ENCODE results near the gene GPC6. TPM values are rescaled to one million over a fixed set of nuclear protein-coding genes. Genes with fewer than 3 reads are reported as not detected.

The GPC6 gene
- total and polyA plus RNA-seq, 2 experiments from 2014 or later: 14.4 to 20.8 TPM

- TF ChIP-seq EZH2phosphoT487 (IDR thresholded peaks at IDR 0.05; ENCODE audit: insufficient read depth, low read depth) (no peak), EZH2 (IDR thresholded peaks at IDR 0.05; ENCODE audit: insufficient read depth, poor library complexity, severe bottlenecking) (no peak)
- Histone ChIP-seq H3K4me3 (no peak overlapping the region), H3K9ac (no peak overlapping the region), H3K79me2 (ENCODE audit: insufficient read depth) (no peaks in the 10 kb centered on the region), H3K27ac (no peak overlapping the region), H3K4me1 (ENCODE audit: insufficient read depth) (peaks cover 21% of the 10 kb centered on the region; the same call in 1 of the 2 replicates), H3K4me2 (ENCODE audit: unreplicated experiment) (no peak overlapping the region), H3F3A (ENCODE audit: insufficient read depth) (peaks cover 5% of the 10 kb centered on the region; the same call in 1 of the 2 replicates), H3K27me3 (replicated peaks; ENCODE audit: insufficient read depth) (no peaks in the 10 kb centered on the region), H3K36me3 (ENCODE audit: low read depth) (no peaks in the 10 kb centered on the region), H3K9me3 (ENCODE audit: low read depth) (no peaks in the 10 kb centered on the region), H3K9me2 (ENCODE audit: insufficient read depth) (no peaks in the 10 kb centered on the region), H2AFZ (no peak overlapping the region), H4K20me1 (ENCODE audit: insufficient read depth) (no peaks in the 10 kb centered on the region)
- peak; percentile 16 for DNase-seq
- 89 to 93% methylated on average over 1 of the region's 1 CpG for WGBS, 2 experiments (ENCODE audit: low coverage in 1 of 2, low lambda C conversion rate in 2 of 2, missing lambda C conversion rate in 2 of 2)
- in situ Hi-C loops (cut with MboI): no loop called here
Observed at GRCh38 chr13:93926425-93926824, 699.8 kb downstream of the GPC6 start.

- Histone ChIP-seq H3K27ac (no peak overlapping the region), H4K20me1 (ENCODE audit: insufficient read depth) (no peaks in the 10 kb centered on the region), H3K79me2 (ENCODE audit: insufficient read depth) (no peaks in the 10 kb centered on the region), H3K4me2 (ENCODE audit: unreplicated experiment) (no peak overlapping the region), H2AFZ (no peak overlapping the region), H3K36me3 (ENCODE audit: low read depth) (no peaks in the 10 kb centered on the region), H3K27me3 (replicated peaks; ENCODE audit: insufficient read depth) (no peaks in the 10 kb centered on the region), H3K9me2 (ENCODE audit: insufficient read depth) (no peaks in the 10 kb centered on the region), H3K4me1 (ENCODE audit: insufficient read depth) (peaks cover 21% of the 10 kb centered on the region; the same call in 1 of the 2 replicates), H3K9ac (no peak overlapping the region), H3K4me3 (no peak overlapping the region), H3F3A (ENCODE audit: insufficient read depth) (peaks cover 5% of the 10 kb centered on the region; the same call in 1 of the 2 replicates), H3K9me3 (ENCODE audit: low read depth) (no peaks in the 10 kb centered on the region)
- in situ Hi-C loops (cut with MboI): no loop called here
- no peak for TF ChIP-seq EZH2 (IDR thresholded peaks at IDR 0.05; ENCODE audit: insufficient read depth, poor library complexity, severe bottlenecking)
- TF ChIP-seq EZH2phosphoT487 (IDR thresholded peaks at IDR 0.05; ENCODE audit: insufficient read depth, low read depth): no peak
- 82 to 92% methylated on average over 1 of the region's 1 CpG for WGBS, 2 experiments (ENCODE audit: low coverage in 1 of 2, low lambda C conversion rate in 2 of 2, missing lambda C conversion rate in 2 of 2)
- DNase-seq: no peak
Observed at GRCh38 chr13:93927431-93927830, 700.8 kb downstream of the GPC6 start.

GRCh38 chr13:93932901-93933300, 706.3 kb downstream of the GPC6 start:
- WGBS, 2 experiments (ENCODE audit: low coverage in 1 of 2, low lambda C conversion rate in 2 of 2, missing lambda C conversion rate in 2 of 2): 98 to 99% methylated on average over 3 of the region's 3 CpGs

GRCh38 chr13:93936901-93937300, 710.3 kb downstream of the GPC6 start:
- DNase-seq: no peak
- no peaks in the 10 kb centered on the region for H3K27me3 ChIP-seq (replicated peaks; ENCODE audit: insufficient read depth)
- no peak overlapping the region for H3K4me2 ChIP-seq (ENCODE audit: unreplicated experiment)
- H3K9me2 ChIP-seq (ENCODE audit: insufficient read depth): no peaks in the 10 kb centered on the region
- no peaks in the 10 kb centered on the region for H3F3A ChIP-seq (ENCODE audit: insufficient read depth)
- H3K9me3 ChIP-seq (ENCODE audit: low read depth): no peaks in the 10 kb centered on the region
- no peak overlapping the region for H3K27ac ChIP-seq
- in situ Hi-C loops (cut with MboI): no loop called here
- no peak overlapping the region for H3K4me3 ChIP-seq
- no peaks in the 10 kb centered on the region for H3K36me3 ChIP-seq (ENCODE audit: low read depth)
- no peak overlapping the region for H3K9ac ChIP-seq
- 78 to 80% methylated on average over 4 of the region's 4 CpGs for WGBS, 2 experiments (ENCODE audit: low coverage in 1 of 2, low lambda C conversion rate in 2 of 2, missing lambda C conversion rate in 2 of 2)
- H3K4me1 ChIP-seq (ENCODE audit: insufficient read depth): no peaks in the 10 kb centered on the region
- no peaks in the 10 kb centered on the region for H3K79me2 ChIP-seq (ENCODE audit: insufficient read depth)
- TF ChIP-seq EZH2phosphoT487 (IDR thresholded peaks at IDR 0.05; ENCODE audit: insufficient read depth, low read depth) (no peak), EZH2 (IDR thresholded peaks at IDR 0.05; ENCODE audit: insufficient read depth, poor library complexity, severe bottlenecking) (no peak)
- H4K20me1 ChIP-seq (ENCODE audit: insufficient read depth): no peaks in the 10 kb centered on the region
- no peak overlapping the region for H2AFZ ChIP-seq

More at GRCh38 chr13:93932901-93933300, 706.3 kb downstream of the GPC6 start:
- Histone ChIP-seq H3F3A (ENCODE audit: insufficient read depth) (no peaks in the 10 kb centered on the region), H3K4me3 (no peak overlapping the region), H3K9ac (no peak overlapping the region), H2AFZ (no peak overlapping the region), H3K27ac (no peak overlapping the region), H4K20me1 (ENCODE audit: insufficient read depth) (no peaks in the 10 kb centered on the region), H3K4me1 (ENCODE audit: insufficient read depth) (peaks cover 2% of the 10 kb centered on the region; the same call in 1 of the 2 replicates), H3K9me2 (ENCODE audit: insufficient read depth) (no peaks in the 10 kb centered on the region), H3K79me2 (ENCODE audit: insufficient read depth) (no peaks in the 10 kb centered on the region), H3K27me3 (replicated peaks; ENCODE audit: insufficient read depth) (no peaks in the 10 kb centered on the region), H3K9me3 (ENCODE audit: low read depth) (no peaks in the 10 kb centered on the region), H3K4me2 (ENCODE audit: unreplicated experiment) (no peak overlapping the region), H3K36me3 (ENCODE audit: low read depth) (no peaks in the 10 kb centered on the region)
- TF ChIP-seq EZH2phosphoT487 (IDR thresholded peaks at IDR 0.05; ENCODE audit: insufficient read depth, low read depth) (no peak), EZH2 (IDR thresholded peaks at IDR 0.05; ENCODE audit: insufficient read depth, poor library complexity, severe bottlenecking) (no peak)
- in situ Hi-C loops (cut with MboI): no loop called here
- DNase-seq: no peak

GRCh38 chr13:93941444-93941843, 714.8 kb downstream of the GPC6 start:
- no peaks in the 10 kb centered on the region for H4K20me1 ChIP-seq (ENCODE audit: insufficient read depth)
- no peak overlapping the region for H3K9ac ChIP-seq
- H3K4me3 ChIP-seq: no peak overlapping the region
- H3F3A ChIP-seq (ENCODE audit: insufficient read depth): no peaks in the 10 kb centered on the region
- no peak overlapping the region for H3K27ac ChIP-seq
- TF ChIP-seq EZH2phosphoT487 (IDR thresholded peaks at IDR 0.05; ENCODE audit: insufficient read depth, low read depth) (no peak), EZH2 (IDR thresholded peaks at IDR 0.05; ENCODE audit: insufficient read depth, poor library complexity, severe bottlenecking) (no peak)
- in situ Hi-C loops (cut with MboI): no loop called here
- no peaks in the 10 kb centered on the region for H3K79me2 ChIP-seq (ENCODE audit: insufficient read depth)
- no peaks in the 10 kb centered on the region for H3K27me3 ChIP-seq (replicated peaks; ENCODE audit: insufficient read depth)
- H3K36me3 ChIP-seq (ENCODE audit: low read depth): no peaks in the 10 kb centered on the region
- H2AFZ ChIP-seq: no peak overlapping the region
- no peaks in the 10 kb centered on the region for H3K9me2 ChIP-seq (ENCODE audit: insufficient read depth)
- no peaks in the 10 kb centered on the region for H3K9me3 ChIP-seq (ENCODE audit: low read depth)
- DNase-seq: no peak
- H3K4me2 ChIP-seq (ENCODE audit: unreplicated experiment): no peak overlapping the region
- no peaks in the 10 kb centered on the region for H3K4me1 ChIP-seq (ENCODE audit: insufficient read depth)
- WGBS, 2 experiments (ENCODE audit: low coverage in 1 of 2, low lambda C conversion rate in 2 of 2, missing lambda C conversion rate in 2 of 2): 76 to 86% methylated on average over 2 of the region's 2 CpGs

Data from GM23248 (cell line).